Measurements from ENCODE around the gene WDR48.
"Not testable (repeated sequence)": the region's sequence is repeated elsewhere in the genome, so short reads cannot be mapped to it uniquely, and the experiment has no call there.

The WDR48 gene

DNA sequence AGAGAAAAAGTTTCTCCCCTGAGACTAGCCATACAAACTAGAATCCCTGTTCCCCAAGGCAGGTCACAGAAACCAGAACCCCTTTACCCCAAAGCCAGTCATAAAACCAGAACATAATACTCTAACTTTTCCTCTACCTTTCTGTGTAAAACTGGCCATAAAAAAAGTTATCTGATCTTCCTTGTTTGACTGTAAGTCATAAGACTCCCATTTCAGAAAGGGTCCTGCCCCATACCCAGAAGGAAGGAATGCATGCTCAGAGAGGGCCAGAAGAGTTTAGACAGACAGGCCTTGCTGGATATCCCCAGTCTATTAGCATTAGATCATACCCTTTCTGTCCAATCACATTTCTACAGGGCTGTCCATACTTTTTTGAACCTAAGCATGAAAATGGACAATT, 27.3 kb upstream of the WDR48 start:
- Histone ChIP-seq H3K27ac (ENCODE audit: low read depth, low read length) (no peak overlapping the region), H3K9me3 (ENCODE audit: control insufficient read depth, insufficient read depth, low read length) (no peaks in the 10 kb centered on the region), H3K4me3 (ENCODE audit: low read depth, low read length) (no peak overlapping the region), H3K36me3 (ENCODE audit: control insufficient read depth, insufficient read depth, low read length) (no peaks in the 10 kb centered on the region), H3K9ac (ENCODE audit: low read depth, low read length) (no peak overlapping the region), H3K27me3 (ENCODE audit: control insufficient read depth, insufficient read depth, low read length) (no peaks in the 10 kb centered on the region), H3K4me1 (ENCODE audit: control insufficient read depth, insufficient read depth, low read length) (no peaks in the 10 kb centered on the region)

DNA sequence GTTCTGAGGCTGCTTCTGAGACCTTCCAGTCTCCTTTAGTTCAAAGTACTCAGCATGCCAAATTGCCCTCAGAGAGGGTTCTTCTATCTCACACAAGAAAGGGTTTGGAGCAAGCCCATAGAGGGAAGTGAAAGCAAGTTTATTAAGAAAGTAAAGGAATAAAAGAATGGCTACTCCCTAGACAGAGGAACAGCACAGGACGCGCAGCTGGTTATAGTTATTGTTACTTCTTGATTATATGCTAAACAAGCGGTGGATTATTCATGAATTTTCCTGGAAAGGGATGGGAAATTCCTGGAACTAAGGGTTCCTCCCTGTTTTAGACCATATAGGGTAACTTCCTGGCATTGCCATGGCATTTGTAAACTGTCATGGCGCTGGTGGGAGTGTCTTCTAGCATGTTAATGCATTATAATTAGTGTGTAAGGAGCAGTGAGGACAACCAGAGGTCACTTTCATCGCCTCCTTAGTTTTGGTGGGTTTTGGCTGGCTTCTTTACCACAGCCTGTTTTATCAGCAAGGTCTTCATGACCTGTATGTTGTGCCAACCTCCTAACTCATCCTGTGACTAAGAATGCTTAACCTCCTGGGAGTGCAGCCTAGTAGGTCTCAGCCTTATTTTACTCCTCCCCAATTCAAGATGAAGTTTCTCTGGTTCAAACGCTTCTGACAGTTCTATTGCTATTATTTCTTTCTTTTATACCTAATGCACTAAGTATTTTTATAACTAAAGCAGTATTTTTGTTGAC, 26.4 kb upstream of the WDR48 start:
- H3K36me3 ChIP-seq (ENCODE audit: control insufficient read depth, insufficient read depth, low read length), result no peaks in the 10 kb centered on the region
- H3K4me1 ChIP-seq (ENCODE audit: control insufficient read depth, insufficient read depth, low read length), result no peaks in the 10 kb centered on the region

DNA sequence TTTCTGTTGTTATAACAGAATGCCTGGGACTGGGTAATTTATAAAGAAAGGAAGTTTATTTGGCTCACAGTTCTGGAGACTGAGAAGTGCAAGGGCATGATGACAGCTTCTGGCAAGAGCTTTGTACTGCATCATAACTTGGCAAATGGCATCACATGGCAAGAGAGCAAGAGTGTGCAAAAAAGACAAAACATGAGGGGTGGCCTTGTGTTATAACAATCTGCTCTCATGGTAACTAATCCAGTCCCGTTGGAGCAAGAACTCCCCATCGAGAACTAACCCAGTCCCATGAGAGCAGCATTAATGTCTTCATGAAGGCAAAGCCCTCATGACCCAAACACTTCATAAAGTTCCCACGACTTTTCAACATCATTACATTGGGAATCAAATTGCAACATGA, 23.3 kb upstream of the WDR48 start:
- Histone ChIP-seq H3K27ac (ENCODE audit: low read depth, low read length) (no peak overlapping the region), H3K27me3 (ENCODE audit: control insufficient read depth, insufficient read depth, low read length) (no peaks in the 10 kb centered on the region), H3K9me3 (ENCODE audit: control insufficient read depth, insufficient read depth, low read length) (no peaks in the 10 kb centered on the region), H3K36me3 (ENCODE audit: control insufficient read depth, insufficient read depth, low read length) (no peaks in the 10 kb centered on the region), H3K4me1 (ENCODE audit: control insufficient read depth, insufficient read depth, low read length) (no peaks in the 10 kb centered on the region), H3K9ac (ENCODE audit: low read depth, low read length) (no peak overlapping the region), H3K4me3 (ENCODE audit: low read depth, low read length) (no peak overlapping the region)

More for the DNA sequence above, 26.4 kb upstream of the WDR48 start:
- Histone ChIP-seq H3K9ac (ENCODE audit: low read depth, low read length) (no peak overlapping the region), H3K27me3 (ENCODE audit: control insufficient read depth, insufficient read depth, low read length) (no peaks in the 10 kb centered on the region), H3K4me3 (ENCODE audit: low read depth, low read length) (no peak overlapping the region), H3K9me3 (ENCODE audit: control insufficient read depth, insufficient read depth, low read length) (no peaks in the 10 kb centered on the region), H3K27ac (ENCODE audit: low read depth, low read length) (no peak overlapping the region)

DNA sequence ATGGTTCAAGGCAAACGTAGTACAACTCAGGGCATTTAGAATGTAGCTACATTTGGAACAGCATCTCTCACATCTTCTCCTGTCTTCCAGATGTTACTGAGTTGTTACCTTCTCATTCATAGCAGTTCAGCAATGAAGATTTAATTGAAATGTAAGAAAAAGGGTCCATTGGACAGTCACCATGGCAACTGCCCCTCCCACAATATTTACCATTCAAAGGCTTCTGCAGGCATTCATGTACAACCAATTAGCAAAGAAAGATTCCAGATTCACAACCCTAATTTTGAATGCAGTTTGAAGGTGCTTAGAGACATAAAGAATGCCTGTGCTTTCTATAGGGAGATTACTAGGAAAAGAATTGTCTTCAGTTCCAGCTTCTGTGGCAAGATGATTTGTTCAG, 22.3 kb upstream of the WDR48 start:
- no peak overlapping the region for H3K4me3 ChIP-seq (ENCODE audit: low read depth, low read length)
- H3K36me3 ChIP-seq (ENCODE audit: control insufficient read depth, insufficient read depth, low read length), result no peaks in the 10 kb centered on the region

DNA sequence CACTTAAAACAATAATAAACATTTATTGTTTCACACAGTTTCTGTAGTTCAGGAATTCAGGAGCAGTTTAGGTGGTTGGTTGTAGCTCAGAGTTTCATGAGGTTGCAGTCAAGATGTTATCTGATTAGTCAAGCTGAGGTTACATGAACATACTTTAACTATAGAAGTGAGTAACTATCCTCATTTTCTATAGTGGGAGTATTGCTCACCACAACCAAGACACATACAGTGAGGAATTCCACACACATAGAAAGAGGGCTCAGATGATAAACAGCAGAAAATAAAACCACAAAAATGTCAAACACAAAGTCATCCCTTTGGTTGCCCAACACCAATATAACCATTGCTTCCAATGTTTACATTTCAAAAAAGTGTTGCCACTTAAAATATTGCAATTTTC, 13.7 kb upstream of the WDR48 start:
- Histone ChIP-seq H3K27ac (ENCODE audit: low read depth, low read length) (no peak overlapping the region), H3K9ac (ENCODE audit: low read depth, low read length) (no peak overlapping the region), H3K9me3 (ENCODE audit: control insufficient read depth, insufficient read depth, low read length) (no peaks in the 10 kb centered on the region), H3K4me1 (ENCODE audit: control insufficient read depth, insufficient read depth, low read length) (no peaks in the 10 kb centered on the region), H3K27me3 (ENCODE audit: control insufficient read depth, insufficient read depth, low read length) (no peaks in the 10 kb centered on the region), H3K36me3 (ENCODE audit: control insufficient read depth, insufficient read depth, low read length) (no peaks in the 10 kb centered on the region), H3K4me3 (ENCODE audit: low read depth, low read length) (no peak overlapping the region)

More for the DNA sequence above, 22.3 kb upstream of the WDR48 start:
- Histone ChIP-seq H3K9ac (ENCODE audit: low read depth, low read length) (no peak overlapping the region), H3K4me1 (ENCODE audit: control insufficient read depth, insufficient read depth, low read length) (no peaks in the 10 kb centered on the region), H3K9me3 (ENCODE audit: control insufficient read depth, insufficient read depth, low read length) (no peaks in the 10 kb centered on the region), H3K27ac (ENCODE audit: low read depth, low read length) (no peak overlapping the region), H3K27me3 (ENCODE audit: control insufficient read depth, insufficient read depth, low read length) (no peaks in the 10 kb centered on the region)

DNA sequence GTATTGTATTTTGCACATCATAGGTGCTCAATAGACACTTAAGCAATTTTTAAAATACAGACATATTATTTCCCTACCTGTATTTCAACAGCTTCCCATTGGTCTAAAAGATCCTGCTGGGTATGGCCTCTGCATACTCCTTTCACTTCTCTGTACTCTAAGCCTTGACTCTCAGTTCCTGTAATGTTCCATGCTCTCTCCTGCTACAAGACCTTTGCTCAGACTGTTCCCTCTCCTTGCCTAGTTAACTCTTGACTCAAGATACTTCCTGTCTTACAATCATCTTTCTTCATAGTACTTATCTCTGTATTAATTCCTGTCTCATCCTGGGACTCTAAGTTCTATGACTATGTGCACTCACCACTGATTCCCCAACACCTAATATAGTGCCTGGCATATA, 1.8 kb upstream of the WDR48 start:
- H3K9me3 ChIP-seq (ENCODE audit: control insufficient read depth, insufficient read depth, low read length), result no peaks in the 10 kb centered on the region
- H3K36me3 ChIP-seq (ENCODE audit: control insufficient read depth, insufficient read depth, low read length), result no peaks in the 10 kb centered on the region
- H3K9ac ChIP-seq (ENCODE audit: low read depth, low read length), result no peak overlapping the region
- H3K4me1 ChIP-seq (ENCODE audit: control insufficient read depth, insufficient read depth, low read length), result no peaks in the 10 kb centered on the region; the same call in 1 of the 2 replicates
- H3K27me3 ChIP-seq (ENCODE audit: control insufficient read depth, insufficient read depth, low read length), result no peaks in the 10 kb centered on the region
- H3K27ac ChIP-seq (ENCODE audit: low read depth, low read length), result no peak overlapping the region
- no peak overlapping the region for H3K4me3 ChIP-seq (ENCODE audit: low read depth, low read length)

DNA sequence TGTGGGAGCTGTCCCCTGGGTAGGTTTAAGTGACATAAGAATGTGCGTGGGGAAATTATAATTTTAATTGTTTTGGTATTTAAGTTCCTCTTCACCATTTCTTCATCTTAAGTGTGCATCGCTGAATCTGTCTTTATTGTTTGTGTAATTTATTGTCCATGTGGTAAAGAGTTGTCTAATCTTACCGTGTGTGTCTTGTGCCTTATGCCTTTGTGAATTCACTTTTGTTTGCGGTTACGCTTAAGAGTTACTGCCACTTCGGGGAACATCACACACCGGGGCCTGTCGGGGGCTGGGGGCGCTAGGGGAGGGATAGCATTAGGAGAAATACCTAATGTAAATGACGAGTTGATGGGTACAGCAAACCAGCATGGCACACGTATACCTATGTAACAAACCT, 767 bp downstream of the WDR48 start:
- H3K9me3 ChIP-seq (ENCODE audit: control insufficient read depth, insufficient read depth, low read length), result no peaks in the 10 kb centered on the region
- no peaks in the 10 kb centered on the region for H3K36me3 ChIP-seq (ENCODE audit: control insufficient read depth, insufficient read depth, low read length)
- H3K9ac ChIP-seq (ENCODE audit: low read depth, low read length), result peak overlapping the region; percentile 84
- H3K4me1 ChIP-seq (ENCODE audit: control insufficient read depth, insufficient read depth, low read length), result no peaks in the 10 kb centered on the region; the same call in 1 of the 2 replicates
- peak overlapping the region; percentile 100 for H3K27ac ChIP-seq (ENCODE audit: low read depth, low read length)
- peak overlapping the region; percentile 74 for H3K4me3 ChIP-seq (ENCODE audit: low read depth, low read length)
- no peaks in the 10 kb centered on the region for H3K27me3 ChIP-seq (ENCODE audit: control insufficient read depth, insufficient read depth, low read length)

DNA sequence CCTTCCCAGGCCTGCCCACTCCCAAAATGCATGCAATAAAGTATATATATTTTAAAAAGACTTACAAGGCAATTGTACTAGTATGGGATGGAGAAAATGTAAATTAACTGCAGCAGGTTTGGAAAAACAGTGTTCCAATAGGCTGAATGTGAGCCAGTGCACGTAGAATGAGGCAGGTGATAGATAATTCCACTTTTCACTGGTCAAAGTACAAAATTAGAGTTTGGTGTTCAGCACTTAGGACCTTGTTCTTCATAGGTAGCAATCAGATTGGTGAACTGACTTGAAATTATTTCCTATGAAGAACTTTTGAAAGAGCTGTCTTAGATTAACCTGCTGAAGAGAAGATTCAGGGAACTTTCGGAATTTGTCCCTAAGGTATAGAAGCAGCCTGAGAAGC, 1.9 kb downstream of the WDR48 start:
- no peak overlapping the region for H3K9ac ChIP-seq (ENCODE audit: low read depth, low read length)
- H3K4me1 ChIP-seq (ENCODE audit: control insufficient read depth, insufficient read depth, low read length), result no peaks in the 10 kb centered on the region; the same call in 1 of the 2 replicates
- H3K4me3 ChIP-seq (ENCODE audit: low read depth, low read length), result no peak overlapping the region
- no peaks in the 10 kb centered on the region for H3K36me3 ChIP-seq (ENCODE audit: control insufficient read depth, insufficient read depth, low read length)
- H3K27ac ChIP-seq (ENCODE audit: low read depth, low read length), result no peak overlapping the region
- no peaks in the 10 kb centered on the region for H3K27me3 ChIP-seq (ENCODE audit: control insufficient read depth, insufficient read depth, low read length)
- no peaks in the 10 kb centered on the region for H3K9me3 ChIP-seq (ENCODE audit: control insufficient read depth, insufficient read depth, low read length)

DNA sequence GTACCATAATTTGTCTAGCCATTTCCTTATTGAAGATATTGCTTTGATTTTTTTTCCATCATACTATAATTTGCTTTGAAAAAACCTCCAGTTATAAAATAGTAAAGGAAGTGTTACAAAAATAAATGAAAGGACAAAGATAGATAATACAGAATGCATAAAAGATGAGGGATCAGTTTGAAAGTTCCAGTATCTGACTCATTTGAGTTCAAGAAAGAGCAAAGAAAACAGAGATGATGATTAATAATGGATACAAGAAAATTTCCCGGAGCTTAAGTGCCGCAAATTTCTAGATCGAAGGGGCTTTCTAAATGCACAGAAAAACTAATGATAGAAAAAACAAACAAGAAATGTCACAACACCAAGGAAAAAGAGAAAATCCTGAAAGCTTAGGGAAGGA, 4.3 kb downstream of the WDR48 start:
- Histone ChIP-seq H3K9me3 (ENCODE audit: control insufficient read depth, insufficient read depth, low read length) (no peaks in the 10 kb centered on the region), H3K27ac (ENCODE audit: low read depth, low read length) (no peak overlapping the region), H3K27me3 (ENCODE audit: control insufficient read depth, insufficient read depth, low read length) (no peaks in the 10 kb centered on the region), H3K4me3 (ENCODE audit: low read depth, low read length) (no peak overlapping the region), H3K9ac (ENCODE audit: low read depth, low read length) (no peak overlapping the region), H3K4me1 (ENCODE audit: control insufficient read depth, insufficient read depth, low read length) (peaks cover 4% of the 10 kb centered on the region; the same call in 1 of the 2 replicates), H3K36me3 (ENCODE audit: control insufficient read depth, insufficient read depth, low read length) (no peaks in the 10 kb centered on the region)

DNA sequence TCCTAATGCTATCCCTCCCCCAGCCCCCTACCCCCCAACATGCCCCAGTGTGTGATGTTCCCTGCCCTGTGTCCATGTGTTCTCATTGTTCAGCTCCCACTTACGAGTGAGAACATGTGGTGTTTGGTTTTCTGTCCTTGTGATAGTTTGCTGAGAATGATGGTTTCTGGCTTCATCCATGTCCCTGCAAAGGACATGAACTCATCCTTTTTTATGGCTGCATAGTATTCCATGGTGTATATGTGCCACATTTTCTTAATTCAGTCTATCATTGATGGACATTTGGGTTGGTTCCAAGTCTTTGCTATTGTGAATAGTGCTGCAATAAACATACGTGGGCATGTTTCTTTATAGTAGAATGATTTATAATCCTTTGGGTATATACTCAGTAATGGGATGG, 9.4 kb downstream of the WDR48 start:
- H3K36me3 ChIP-seq (ENCODE audit: control insufficient read depth, insufficient read depth, low read length); H3K4me1 ChIP-seq (ENCODE audit: control insufficient read depth, insufficient read depth, low read length); H3K4me3 ChIP-seq (ENCODE audit: low read depth, low read length); H3K27ac ChIP-seq (ENCODE audit: low read depth, low read length); H3K9me3 ChIP-seq (ENCODE audit: control insufficient read depth, insufficient read depth, low read length); H3K27me3 ChIP-seq (ENCODE audit: control insufficient read depth, insufficient read depth, low read length); H3K9ac ChIP-seq (ENCODE audit: low read depth, low read length): not testable (repeated sequence)

DNA sequence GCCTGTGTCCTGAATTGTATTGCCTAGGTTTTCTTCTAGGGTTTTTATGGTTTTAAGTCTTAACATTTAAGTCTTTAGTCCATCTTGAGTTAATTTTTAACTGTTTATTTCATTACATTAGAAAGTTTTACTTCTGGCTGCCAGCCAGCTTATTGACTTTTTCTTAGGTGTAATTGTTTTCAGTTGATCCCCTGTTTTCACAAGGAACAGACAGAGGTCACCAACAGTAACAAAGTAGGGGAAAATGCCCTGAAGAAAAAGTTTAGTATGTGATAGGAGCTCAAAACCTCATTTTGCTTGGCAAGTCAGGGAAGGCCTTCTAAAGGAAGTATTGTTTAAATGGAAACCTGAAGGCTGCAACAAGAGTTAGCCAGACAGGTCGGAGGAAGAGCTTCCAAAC, 10.4 kb downstream of the WDR48 start:
- 0 out of 2 replicates have a peak, but pooled peaks cover 4% of the 10 kb centered on the region for H3K4me1 ChIP-seq (ENCODE audit: control insufficient read depth, insufficient read depth, low read length)
- no peak overlapping the region for H3K4me3 ChIP-seq (ENCODE audit: low read depth, low read length)
- H3K36me3 ChIP-seq (ENCODE audit: control insufficient read depth, insufficient read depth, low read length), result peaks cover 16% of the 10 kb centered on the region

More for the DNA sequence above, 10.4 kb downstream of the WDR48 start:
- no peak overlapping the region for H3K9ac ChIP-seq (ENCODE audit: low read depth, low read length)
- H3K9me3 ChIP-seq (ENCODE audit: control insufficient read depth, insufficient read depth, low read length), result no peaks in the 10 kb centered on the region
- no peak overlapping the region for H3K27ac ChIP-seq (ENCODE audit: low read depth, low read length)
- H3K27me3 ChIP-seq (ENCODE audit: control insufficient read depth, insufficient read depth, low read length), result no peaks in the 10 kb centered on the region
